ENCODE results near the gene SPEG. TPM values are rescaled to one million over a fixed set of nuclear protein-coding genes. Genes with fewer than 3 reads are reported as not detected.

Gene SPEG
- total RNA-seq, 2 donors from 2014 or later, result 2.2 to 2.8 TPM

GRCh38 chr2:219445220-219445640, 10.6 kb downstream of the SPEG start:
- no peaks in the 10 kb centered on the region for H3K36me3 Mint-ChIP-seq
- no peak overlapping the region for H3K27ac Mint-ChIP-seq
- DNase-seq (ENCODE audit: low spot score in 2 of 2) (no peak), ATAC-seq (no peak)
- H3K9me3 Mint-ChIP-seq, result no peaks in the 10 kb centered on the region

- DNase-seq (ENCODE audit: low spot score in 2 of 2) (no peak), ATAC-seq (no peak)
- no peaks in the 10 kb centered on the region for H3K36me3 Mint-ChIP-seq
- no peak overlapping the region for H3K27ac Mint-ChIP-seq
- no peaks in the 10 kb centered on the region for H3K9me3 Mint-ChIP-seq
Observed at GRCh38 chr2:219446101-219446504, 11.5 kb downstream of the SPEG start.

- no peak for ATAC-seq
- no peaks in the 10 kb centered on the region for H3K36me3 Mint-ChIP-seq
- H3K9me3 Mint-ChIP-seq, result no peaks in the 10 kb centered on the region
- H3K27ac Mint-ChIP-seq, result no peak overlapping the region
- no peak for DNase-seq (ENCODE audit: low spot score in 2 of 2)
Observed at GRCh38 chr2:219446689-219447088, 12.0 kb downstream of the SPEG start.

GRCh38 chr2:219447242-219448098, 12.8 kb downstream of the SPEG start:
- no peak for ATAC-seq
- H3K9me3 Mint-ChIP-seq, result no peaks in the 10 kb centered on the region
- DNase-seq (ENCODE audit: low spot score in 2 of 2), result no peak

GRCh38 chr2:219448099-219448775, 13.6 kb downstream of the SPEG start:
- Mint-ChIP-seq H3K27ac (no peak overlapping the region), H3K9me3 (no peaks in the 10 kb centered on the region), H3K36me3 (no peaks in the 10 kb centered on the region)
- ATAC-seq (peak in 1 of 2 donors; percentile 22), DNase-seq (ENCODE audit: low spot score in 2 of 2) (no peak)

More at GRCh38 chr2:219447242-219448098, 12.8 kb downstream of the SPEG start:
- no peaks in the 10 kb centered on the region for H3K36me3 Mint-ChIP-seq
- no peak overlapping the region for H3K27ac Mint-ChIP-seq

- H3K27ac Mint-ChIP-seq, result no peak overlapping the region
- DNase-seq (ENCODE audit: low spot score in 2 of 2) (no peak), ATAC-seq (peak in 1 of 2 donors; percentile 32)
- no peaks in the 10 kb centered on the region for H3K9me3 Mint-ChIP-seq
- H3K36me3 Mint-ChIP-seq, result no peaks in the 10 kb centered on the region
Observed at GRCh38 chr2:219448776-219449341, 14.2 kb downstream of the SPEG start.

GRCh38 chr2:219449609-219450008, 15.0 kb downstream of the SPEG start:
- H3K27ac Mint-ChIP-seq, result no peak overlapping the region
- DNase-seq (ENCODE audit: low spot score in 2 of 2), result no peak

GRCh38 chr2:219451661-219452360, 17.2 kb downstream of the SPEG start:
- Mint-ChIP-seq H3K9me3 (no peaks in the 10 kb centered on the region), H3K27ac (no peak overlapping the region), H3K36me3 (no peaks in the 10 kb centered on the region)
- ATAC-seq, result no peak
- no peak for DNase-seq (ENCODE audit: low spot score in 2 of 2)

More at GRCh38 chr2:219449609-219450008, 15.0 kb downstream of the SPEG start:
- no peaks in the 10 kb centered on the region for H3K9me3 Mint-ChIP-seq
- no peak for ATAC-seq
- H3K36me3 Mint-ChIP-seq, result no peaks in the 10 kb centered on the region

GRCh38 chr2:219452361-219453317, 18.0 kb downstream of the SPEG start:
- Mint-ChIP-seq H3K36me3 (no peaks in the 10 kb centered on the region), H3K27ac (no peak overlapping the region), H3K9me3 (no peaks in the 10 kb centered on the region)
- ATAC-seq (no peak), DNase-seq (ENCODE audit: low spot score in 2 of 2) (no peak)

GRCh38 chr2:219453671-219454590, 19.3 kb downstream of the SPEG start:
- DNase-seq (ENCODE audit: low spot score in 2 of 2), result no peak
- Mint-ChIP-seq H3K27ac (no peak overlapping the region), H3K36me3 (no peaks in the 10 kb centered on the region), H3K9me3 (no peaks in the 10 kb centered on the region)
- no peak for ATAC-seq

- no peaks in the 10 kb centered on the region for H3K9me3 Mint-ChIP-seq
- DNase-seq (ENCODE audit: low spot score in 2 of 2) (no peak), ATAC-seq (no peak)
- no peaks in the 10 kb centered on the region for H3K36me3 Mint-ChIP-seq
- H3K27ac Mint-ChIP-seq, result no peak overlapping the region
Observed at GRCh38 chr2:219455581-219455980, 20.9 kb downstream of the SPEG start.

- Mint-ChIP-seq H3K27ac (no peak overlapping the region), H3K36me3 (no peaks in the 10 kb centered on the region), H3K9me3 (no peaks in the 10 kb centered on the region)
- ATAC-seq, result peak; percentile 53 to 69
- DNase-seq (ENCODE audit: low spot score in 2 of 2), result no peak
Observed at GRCh38 chr2:219457784-219458369, 23.2 kb downstream of the SPEG start.

- no peak for ATAC-seq
- Mint-ChIP-seq H3K36me3 (no peaks in the 10 kb centered on the region), H3K9me3 (no peaks in the 10 kb centered on the region), H3K27ac (no peak overlapping the region)
- no peak for DNase-seq (ENCODE audit: low spot score in 2 of 2)
Observed at GRCh38 chr2:219458996-219459395, 24.4 kb downstream of the SPEG start.

GRCh38 chr2:219459460-219460311, 25.0 kb downstream of the SPEG start:
- DNase-seq (ENCODE audit: low spot score in 2 of 2) (peak in 1 of 2 donors; percentile 61), ATAC-seq (peak; percentile 57 to 68)
- Mint-ChIP-seq H3K36me3 (no peaks in the 10 kb centered on the region), H3K27ac (no peak overlapping the region), H3K9me3 (no peaks in the 10 kb centered on the region)
